Astrocyte (in vitro differentiated cells and primary cell): Measurements from ENCODE around the gene VPS13A. TPM values are rescaled to one million over a fixed set of nuclear protein-coding genes. Genes with fewer than 3 reads are reported as not detected.

ENCODE experiments used
- DNase-seq: peaks from one replicate; pipeline ENCODE4 v3.0.0-alpha.2; 2010; ENCODE audit warnings: low read depth
- FAIRE-seq: peaks from 2 replicates; lab custom pipeline; 2011; peaks lifted over from hg19 to GRCh38; lab: Jason Lieb, UNC
- H2AFZ ChIP-seq: 2 replicates; pipeline ENCODE4 v1.6.0; 2012; ENCODE audit warnings: low read depth, low read length, inconsistent platforms
- H3K27ac ChIP-seq: 2 replicates; pipeline ENCODE4 v1.5.1; 2011; ENCODE audit warnings: low read depth, low read length, inconsistent platforms
- H3K27me3 ChIP-seq: 2 replicates; pipeline ENCODE4 v1.6.0; 2011; ENCODE audit warnings: low read length, inconsistent platforms; ENCODE audit not compliant: insufficient read depth
- H3K36me3 ChIP-seq: 2 replicates; pipeline ENCODE4 v1.5.1; 2011; ENCODE audit warnings: low read length, inconsistent platforms; ENCODE audit not compliant: insufficient read depth
- H3K4me1 ChIP-seq: 2 replicates; pipeline ENCODE4 v1.5.1; 2011; ENCODE audit warnings: low read length, inconsistent platforms; ENCODE audit not compliant: insufficient read depth
- H3K4me2 ChIP-seq: 2 replicates; pipeline ENCODE4 v1.6.0; 2012; ENCODE audit warnings: low read length, inconsistent platforms
- H3K4me3 ChIP-seq: 2 replicates; pipeline ENCODE4 v1.5.1; 2011; ENCODE audit warnings: low read depth, mild to moderate bottlenecking, low read length, inconsistent platforms; ENCODE audit not compliant: insufficient read depth
- H3K79me2 ChIP-seq: 2 replicates; pipeline ENCODE4 v1.6.0; 2012; ENCODE audit warnings: mild to moderate bottlenecking, low read length, inconsistent platforms; ENCODE audit not compliant: insufficient read depth
- H3K9ac ChIP-seq: 2 replicates; pipeline ENCODE4 v1.6.0; 2012; ENCODE audit warnings: mild to moderate bottlenecking, low read length, inconsistent platforms
- H3K9me3 ChIP-seq: 2 replicates; pipeline ENCODE4 v1.5.1; 2012; ENCODE audit warnings: low read depth, mild to moderate bottlenecking, low read length, inconsistent platforms; ENCODE audit not compliant: insufficient read depth
- H4K20me1 ChIP-seq: 2 replicates; pipeline ENCODE4 v1.6.0; 2012; ENCODE audit warnings: low read length, inconsistent platforms; ENCODE audit not compliant: insufficient read depth
- H3K27ac Mint-ChIP-seq: one replicate; pipeline ENCODE4 v1.8.0; 2021; ENCODE audit warnings: mild to moderate bottlenecking, mixed read lengths; ENCODE audit not compliant: unreplicated experiment
- H3K27me3 Mint-ChIP-seq: one replicate; pipeline ENCODE4 v1.8.0; 2021; ENCODE audit warnings: low read depth, mixed read lengths; ENCODE audit not compliant: unreplicated experiment
- H3K36me3 Mint-ChIP-seq: one replicate; pipeline ENCODE4 v1.8.0; 2021; ENCODE audit warnings: low read depth, mixed read lengths; ENCODE audit not compliant: unreplicated experiment
- H3K4me1 Mint-ChIP-seq: one replicate; pipeline ENCODE4 v1.8.0; 2021; ENCODE audit warnings: low read depth, mixed read lengths; ENCODE audit not compliant: unreplicated experiment
- H3K4me3 Mint-ChIP-seq: one replicate; pipeline ENCODE4 v1.8.0; 2021; ENCODE audit warnings: mild to moderate bottlenecking, moderate library complexity, mixed read lengths; ENCODE audit not compliant: unreplicated experiment
- H3K9me3 Mint-ChIP-seq: one replicate; pipeline ENCODE4 v1.8.0; 2021; ENCODE audit warnings: mild to moderate bottlenecking, mixed read lengths; ENCODE audit not compliant: unreplicated experiment
- EZH2 ChIP-seq: IDR thresholded peaks from 2 replicates; pipeline ENCODE4 v1.6.1; 2012; ENCODE audit warnings: mild to moderate bottlenecking, low read length, inconsistent platforms; ENCODE audit not compliant: insufficient read depth
- total RNA-seq: library from RNA; stranded (reverse); gene quantifications from 2 replicates; pipeline ENCODE4 v1.2.1, GENCODE V29; 2021
- TF ChIP-seq, protein P1 (sequence below): IDR thresholded peaks from 2 replicates; pipeline ENCODE4 v1.5.1; 2011; ENCODE audit warnings: low read depth, mild to moderate bottlenecking, inconsistent platforms, low read length, moderate library complexity; ENCODE audit not compliant: insufficient read depth

Gene VPS13A
- total RNA-seq, 1 donor from 2014 or later, result 34.9 TPM

DNA sequence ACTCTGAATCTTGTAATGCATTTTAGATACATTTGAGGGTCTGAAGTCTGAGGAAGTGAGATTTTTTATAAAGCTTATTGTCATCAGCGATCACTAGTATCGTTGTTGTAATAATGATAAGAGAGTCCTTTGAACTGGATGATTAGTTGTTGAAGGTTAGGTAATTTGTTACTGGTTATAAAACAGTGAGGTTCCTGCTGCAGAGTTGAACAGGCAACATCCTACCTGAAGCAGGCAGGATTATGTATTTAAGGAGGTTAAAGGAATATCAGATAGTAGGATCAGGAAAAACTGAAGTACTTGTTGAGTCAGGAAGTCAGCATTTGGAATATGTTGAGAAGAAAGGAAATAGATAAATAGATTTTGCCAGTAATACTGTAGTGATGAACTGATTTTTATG lies 106.7 kb downstream of the VPS13A start:
- no peaks in the 10 kb centered on the region for H3K27me3 Mint-ChIP-seq
- H3K36me3 Mint-ChIP-seq, result peaks cover 7% of the 10 kb centered on the region
- no peaks in the 10 kb centered on the region for H3K4me1 Mint-ChIP-seq
- H3K4me3 Mint-ChIP-seq, result no peak overlapping the region
- H3K9ac ChIP-seq, result no peak overlapping the region
- H3K9me3 ChIP-seq, result no peaks in the 10 kb centered on the region
- H3K27me3 ChIP-seq, result no peaks in the 10 kb centered on the region
- H3K27ac ChIP-seq, result no peak overlapping the region
- no peaks in the 10 kb centered on the region for H3K4me1 ChIP-seq
- H4K20me1 ChIP-seq, result no peaks in the 10 kb centered on the region
- H3K4me2 ChIP-seq, result no peak overlapping the region
- no peak for DNase-seq
- no peaks in the 10 kb centered on the region for H3K79me2 ChIP-seq
- peaks cover 2% of the 10 kb centered on the region for H3K9me3 Mint-ChIP-seq
- no peak overlapping the region for H3K27ac Mint-ChIP-seq
- FAIRE-seq, result no peak
- H3K36me3 ChIP-seq, result no peaks in the 10 kb centered on the region
- no peak overlapping the region for H2AFZ ChIP-seq
- TF ChIP-seq, protein P1, sequence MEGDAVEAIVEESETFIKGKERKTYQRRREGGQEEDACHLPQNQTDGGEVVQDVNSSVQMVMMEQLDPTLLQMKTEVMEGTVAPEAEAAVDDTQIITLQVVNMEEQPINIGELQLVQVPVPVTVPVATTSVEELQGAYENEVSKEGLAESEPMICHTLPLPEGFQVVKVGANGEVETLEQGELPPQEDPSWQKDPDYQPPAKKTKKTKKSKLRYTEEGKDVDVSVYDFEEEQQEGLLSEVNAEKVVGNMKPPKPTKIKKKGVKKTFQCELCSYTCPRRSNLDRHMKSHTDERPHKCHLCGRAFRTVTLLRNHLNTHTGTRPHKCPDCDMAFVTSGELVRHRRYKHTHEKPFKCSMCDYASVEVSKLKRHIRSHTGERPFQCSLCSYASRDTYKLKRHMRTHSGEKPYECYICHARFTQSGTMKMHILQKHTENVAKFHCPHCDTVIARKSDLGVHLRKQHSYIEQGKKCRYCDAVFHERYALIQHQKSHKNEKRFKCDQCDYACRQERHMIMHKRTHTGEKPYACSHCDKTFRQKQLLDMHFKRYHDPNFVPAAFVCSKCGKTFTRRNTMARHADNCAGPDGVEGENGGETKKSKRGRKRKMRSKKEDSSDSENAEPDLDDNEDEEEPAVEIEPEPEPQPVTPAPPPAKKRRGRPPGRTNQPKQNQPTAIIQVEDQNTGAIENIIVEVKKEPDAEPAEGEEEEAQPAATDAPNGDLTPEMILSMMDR, result no peak
- TF ChIP-seq EZH2, result no peak
- H3K4me3 ChIP-seq, result no peak overlapping the region

DNA sequence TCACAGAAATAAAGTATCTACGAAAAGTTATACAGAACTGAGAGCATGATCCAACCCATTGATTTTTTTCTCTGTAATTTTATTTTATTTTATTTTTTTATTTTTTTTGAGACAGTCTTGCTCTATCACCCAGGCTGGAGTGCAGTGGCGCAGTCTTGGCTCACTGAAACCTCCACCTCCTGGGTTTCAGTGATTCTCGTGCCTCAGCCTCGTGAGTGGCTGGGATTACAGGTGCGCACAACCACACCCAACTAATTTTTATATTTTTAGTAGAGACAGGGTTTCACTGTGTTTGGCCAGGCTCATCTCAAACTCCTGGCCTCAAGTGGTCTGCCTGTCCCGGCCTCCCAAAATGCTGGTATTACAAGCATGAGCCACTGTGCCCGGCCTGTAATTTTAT lies 107.3 kb downstream of the VPS13A start:
- Histone ChIP-seq H3K27me3 (no peaks in the 10 kb centered on the region), H3K4me2 (no peak overlapping the region), H3K4me1 (no peaks in the 10 kb centered on the region), H3K79me2 (no peaks in the 10 kb centered on the region), H3K9me3 (no peaks in the 10 kb centered on the region), H3K9ac (no peak overlapping the region), H3K27ac (no peak overlapping the region), H3K36me3 (no peaks in the 10 kb centered on the region), H3K4me3 (no peak overlapping the region), H2AFZ (no peak overlapping the region), H4K20me1 (no peaks in the 10 kb centered on the region)
- Mint-ChIP-seq H3K4me1 (peaks cover 3% of the 10 kb centered on the region), H3K9me3 (no peaks in the 10 kb centered on the region), H3K27ac (no peak overlapping the region), H3K27me3 (no peaks in the 10 kb centered on the region), H3K4me3 (no peak overlapping the region), H3K36me3 (peaks cover 6% of the 10 kb centered on the region)
- TF ChIP-seq, protein P1, result no peak
- no peak for TF ChIP-seq EZH2
- no peak for DNase-seq
- FAIRE-seq, result no peak

DNA sequence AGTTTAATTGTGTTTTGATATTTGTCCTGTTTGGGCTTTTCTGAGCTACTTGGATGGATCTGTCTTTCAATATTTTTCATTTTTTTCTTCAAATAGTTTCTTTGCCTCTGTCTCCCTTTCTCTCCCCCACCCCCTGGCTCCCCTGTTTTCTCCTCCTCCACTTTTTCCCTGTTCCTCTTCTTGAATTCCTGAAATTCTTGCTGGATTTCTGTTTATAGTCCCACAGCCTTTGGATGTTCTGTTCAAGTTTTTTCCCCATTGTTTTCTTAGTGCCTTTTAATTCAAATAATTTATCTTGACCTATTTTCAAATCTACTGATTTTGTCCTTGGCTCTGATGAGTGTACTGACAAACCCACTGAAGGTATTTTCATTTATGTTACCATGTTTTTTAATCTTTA lies 113.0 kb downstream of the VPS13A start:
- Mint-ChIP-seq H3K9me3 (no peaks in the 10 kb centered on the region), H3K4me3 (peak overlapping the region; percentile 32), H3K4me1 (peaks cover 16% of the 10 kb centered on the region), H3K27me3 (no peaks in the 10 kb centered on the region), H3K36me3 (peaks cover 6% of the 10 kb centered on the region), H3K27ac (peak overlapping the region; percentile 54)
- Histone ChIP-seq H3K79me2 (no peaks in the 10 kb centered on the region), H3K27me3 (no peaks in the 10 kb centered on the region), H2AFZ (no peak overlapping the region), H4K20me1 (no peaks in the 10 kb centered on the region), H3K27ac (no peak overlapping the region), H3K4me3 (no peak overlapping the region), H3K4me2 (peak overlapping the region; percentile 32), H3K9ac (no peak overlapping the region), H3K4me1 (no peaks in the 10 kb centered on the region), H3K9me3 (no peaks in the 10 kb centered on the region), H3K36me3 (no peaks in the 10 kb centered on the region)
- DNase-seq, result no peak
- TF ChIP-seq, protein P1, result no peak
- no peak for TF ChIP-seq EZH2
- FAIRE-seq, result no peak
